ENCODE results near the gene SLCO3A1.

SLCO3A1 gene

GRCh38 chr15:91936927-91937326 is 83.4 kb downstream of the SLCO3A1 start:
- no peak for DNase-seq (ENCODE audit: low read depth in 2 of 2, low spot score in 1 of 2)

DNA sequence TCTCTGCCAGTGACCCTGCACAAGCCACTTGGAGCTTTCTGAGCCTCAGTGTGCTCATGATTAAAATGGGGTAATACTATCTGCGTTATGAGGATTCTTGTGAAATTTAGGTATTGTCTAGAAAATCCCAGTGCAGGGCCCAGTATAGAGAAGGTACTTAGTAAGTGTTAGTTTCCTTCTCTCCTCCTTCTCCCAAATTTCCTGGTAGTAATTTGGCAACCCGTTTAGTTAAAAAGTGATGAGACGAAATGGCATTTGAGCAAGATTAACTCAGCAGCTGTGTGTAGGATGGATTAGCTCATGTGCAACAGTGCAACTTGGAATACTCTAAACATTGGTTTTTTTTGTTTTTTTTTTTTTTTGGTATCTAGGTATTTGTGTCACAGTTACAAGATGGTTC is 84.6 kb downstream of the SLCO3A1 start:
- DNase-seq (ENCODE audit: low read depth in 2 of 2, low spot score in 1 of 2): no peak

DNA sequence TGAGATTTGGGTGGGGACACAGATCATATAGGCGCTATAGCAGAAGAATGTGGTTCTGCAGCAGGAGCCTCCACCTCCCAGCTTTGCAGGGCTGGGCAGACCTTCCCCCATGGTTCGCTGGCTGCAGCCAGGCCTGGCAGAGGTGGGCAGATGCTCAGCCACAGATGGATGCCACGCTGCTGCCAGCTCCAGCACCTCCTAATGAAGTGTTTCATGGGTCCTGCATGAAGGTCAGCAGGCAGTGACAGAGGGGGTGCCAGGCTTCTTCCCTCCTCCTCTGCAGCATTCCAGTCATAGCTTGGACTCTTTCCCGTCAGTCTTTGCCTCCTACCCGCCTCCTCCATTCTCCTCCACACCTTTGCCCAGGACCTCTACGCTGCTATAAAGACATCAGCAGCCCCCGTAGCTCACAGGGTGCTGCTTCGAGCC is 85.9 kb downstream of the SLCO3A1 start:
- no peak for DNase-seq (ENCODE audit: low read depth in 2 of 2, low spot score in 1 of 2)

GRCh38 chr15:91940496-91941381 is 87.2 kb downstream of the SLCO3A1 start:
- DNase-seq (ENCODE audit: low read depth in 2 of 2, low spot score in 1 of 2): no peak

GRCh38 chr15:91941871-91942658 is 88.6 kb downstream of the SLCO3A1 start:
- DNase-seq (ENCODE audit: low read depth in 2 of 2, low spot score in 1 of 2): no peak

- no peak for DNase-seq (ENCODE audit: low read depth in 2 of 2, low spot score in 1 of 2)
These were observed 89.3 kb downstream of the SLCO3A1 start for GRCh38 chr15:91942720-91943394.

- no peak for DNase-seq (ENCODE audit: low read depth in 2 of 2, low spot score in 1 of 2)
These were observed 90.8 kb downstream of the SLCO3A1 start for GRCh38 chr15:91944331-91944730.

DNA sequence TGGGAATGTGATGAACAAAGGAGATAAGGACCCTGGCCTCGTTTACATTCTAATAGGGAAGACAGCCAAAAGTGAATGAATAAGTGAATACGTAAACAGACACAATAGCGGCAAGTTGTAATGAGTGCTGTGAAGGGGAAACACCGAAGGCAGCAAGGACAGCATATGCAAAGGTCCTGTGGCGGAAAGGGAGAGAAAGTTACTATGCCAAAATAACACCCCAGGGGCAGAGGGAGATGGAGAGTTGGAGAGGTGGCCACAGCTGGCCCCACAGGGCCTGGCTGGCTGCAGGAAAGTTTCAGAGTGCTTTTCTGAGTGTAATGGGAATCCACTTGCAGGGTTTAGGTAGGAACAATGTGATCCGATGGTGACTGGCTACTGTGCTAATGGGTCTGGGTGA is 91.9 kb downstream of the SLCO3A1 start:
- no peak for DNase-seq (ENCODE audit: low read depth in 2 of 2, low spot score in 1 of 2)

- no peak for DNase-seq (ENCODE audit: low read depth in 2 of 2, low spot score in 1 of 2)
These were observed 92.6 kb downstream of the SLCO3A1 start for GRCh38 chr15:91946075-91946474.

DNA sequence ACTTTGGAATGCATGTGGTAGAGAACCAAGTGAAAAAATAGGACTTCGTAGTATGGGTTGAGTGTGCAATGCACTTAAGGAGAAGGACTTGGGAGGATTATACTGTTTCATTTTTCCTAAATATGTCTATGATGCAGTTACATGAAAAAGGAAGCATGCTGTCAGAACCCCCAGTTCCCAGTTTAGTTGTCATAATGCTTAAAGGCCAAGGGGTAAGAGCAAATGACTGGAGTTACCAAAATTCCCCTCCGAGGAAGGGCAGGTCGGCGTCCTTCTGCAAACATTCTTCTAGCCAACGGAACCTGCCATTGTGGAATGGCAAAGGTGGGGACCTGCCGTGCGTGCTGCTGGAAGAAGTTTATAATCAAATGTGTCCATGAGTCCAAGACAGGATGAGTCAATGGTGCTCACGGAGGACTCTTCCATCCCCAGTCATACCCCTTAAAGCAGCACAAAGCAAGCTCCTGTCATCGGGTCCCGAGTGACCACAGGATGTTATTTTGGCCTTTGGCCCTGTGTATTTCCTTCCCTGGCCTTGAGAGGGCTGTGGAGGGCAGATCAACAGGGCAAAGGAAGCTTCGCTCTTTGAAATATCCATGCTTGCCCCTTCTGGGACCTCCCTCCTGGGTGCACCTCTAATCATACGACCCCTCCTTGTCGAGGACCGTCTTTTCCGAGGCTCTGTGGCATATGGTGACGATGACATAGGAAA is 93.2 kb downstream of the SLCO3A1 start:
- no peak for DNase-seq (ENCODE audit: low read depth in 2 of 2, low spot score in 1 of 2)

DNA sequence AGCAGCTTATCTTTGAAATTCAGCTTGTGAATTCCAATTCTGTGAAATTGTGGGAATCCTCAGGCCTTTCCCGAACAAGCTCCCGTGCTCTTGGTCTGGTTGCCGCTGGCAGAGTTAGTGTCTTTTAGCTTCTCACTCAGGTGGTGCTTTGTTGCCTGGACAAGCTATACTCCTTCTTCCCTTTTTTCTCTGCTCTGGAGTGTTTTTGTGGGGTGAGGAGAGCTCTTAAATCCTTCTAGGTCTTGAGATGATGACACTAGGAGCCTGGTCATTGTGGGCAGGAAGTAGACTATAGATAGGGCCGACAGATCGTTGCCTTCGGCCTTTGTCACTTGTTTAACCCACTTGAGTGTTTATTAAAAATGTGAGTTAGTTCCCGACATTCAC is 93.8 kb downstream of the SLCO3A1 start:
- DNase-seq (ENCODE audit: low read depth in 2 of 2, low spot score in 1 of 2): no peak

GRCh38 chr15:91947683-91948608 is 94.4 kb downstream of the SLCO3A1 start:
- DNase-seq (ENCODE audit: low read depth in 2 of 2, low spot score in 1 of 2): no peak

DNA sequence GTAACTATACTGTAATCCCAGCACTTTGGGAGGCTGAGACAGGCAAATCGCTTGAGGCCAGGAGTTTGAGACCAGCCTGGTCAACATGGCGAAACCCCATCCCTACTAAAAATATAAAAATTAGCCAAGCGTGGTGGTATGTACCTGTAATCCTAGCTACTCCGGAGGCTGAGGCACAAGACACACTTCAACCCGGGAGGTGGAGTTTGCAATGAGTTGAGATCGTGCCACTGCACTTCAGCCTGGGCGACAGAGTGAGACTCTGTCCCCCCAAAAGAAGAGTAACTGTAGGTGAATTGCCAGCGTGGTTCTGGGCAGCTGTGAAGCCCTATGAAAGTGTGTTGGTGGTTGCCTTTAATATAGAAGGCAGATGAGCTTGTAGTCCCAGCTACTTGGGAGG is 95.9 kb downstream of the SLCO3A1 start:
- no peak for DNase-seq (ENCODE audit: low read depth in 2 of 2, low spot score in 1 of 2)

DNA sequence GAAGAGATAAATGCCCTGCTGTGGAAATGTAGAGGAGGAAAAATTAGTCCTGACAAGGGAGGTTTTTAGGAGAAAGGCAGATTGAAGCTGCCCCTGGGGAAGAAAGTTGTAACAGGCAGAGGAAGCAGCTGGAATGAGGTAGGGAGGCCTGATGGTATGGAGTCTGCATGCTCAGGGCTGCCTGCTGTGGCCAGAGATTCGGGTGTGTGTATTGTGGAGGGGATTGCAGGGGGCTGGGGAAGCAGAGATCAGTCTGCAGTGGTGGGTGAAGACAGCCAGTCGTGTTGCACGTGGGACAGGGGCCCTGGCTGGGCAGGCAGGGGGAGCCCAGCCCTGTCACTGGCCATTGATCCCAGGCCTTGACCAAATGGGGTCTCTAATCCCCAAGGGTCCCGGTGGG is 96.5 kb downstream of the SLCO3A1 start:
- DNase-seq (ENCODE audit: low read depth in 2 of 2, low spot score in 1 of 2): no peak

DNA sequence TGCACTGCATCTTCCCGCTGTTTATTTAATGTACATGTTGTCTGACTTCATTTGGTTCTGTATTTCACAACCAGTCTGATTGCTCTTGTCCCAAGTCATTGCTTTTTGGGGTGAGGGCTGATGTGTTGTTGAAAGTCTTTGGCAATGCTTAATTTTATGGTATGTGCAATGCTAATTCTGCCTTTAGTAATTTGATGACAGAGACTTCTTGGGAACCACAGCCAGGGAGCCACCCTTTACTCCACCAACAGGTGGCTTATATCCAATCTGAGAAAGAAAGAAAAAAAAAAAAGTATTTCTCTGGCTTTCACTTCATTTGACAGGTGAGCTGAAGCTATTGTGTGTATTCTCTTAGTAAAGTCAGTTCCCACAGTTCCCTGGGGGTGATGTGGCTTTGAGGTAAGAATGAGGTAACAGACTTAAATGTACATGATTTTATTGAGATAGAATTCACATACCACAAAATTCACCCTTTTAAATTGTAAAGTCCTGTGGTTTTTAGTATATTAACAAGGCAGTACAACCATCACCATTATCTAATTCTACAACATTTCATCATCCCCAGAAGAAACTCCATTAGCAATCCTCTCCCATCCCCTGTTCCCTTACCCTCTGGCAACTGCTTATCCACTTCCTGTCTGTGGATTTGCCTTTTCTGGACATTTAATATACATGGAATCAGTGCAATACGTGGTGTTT is 97.3 kb downstream of the SLCO3A1 start:
- DNase-seq (ENCODE audit: low read depth in 2 of 2, low spot score in 1 of 2): no peak

DNA sequence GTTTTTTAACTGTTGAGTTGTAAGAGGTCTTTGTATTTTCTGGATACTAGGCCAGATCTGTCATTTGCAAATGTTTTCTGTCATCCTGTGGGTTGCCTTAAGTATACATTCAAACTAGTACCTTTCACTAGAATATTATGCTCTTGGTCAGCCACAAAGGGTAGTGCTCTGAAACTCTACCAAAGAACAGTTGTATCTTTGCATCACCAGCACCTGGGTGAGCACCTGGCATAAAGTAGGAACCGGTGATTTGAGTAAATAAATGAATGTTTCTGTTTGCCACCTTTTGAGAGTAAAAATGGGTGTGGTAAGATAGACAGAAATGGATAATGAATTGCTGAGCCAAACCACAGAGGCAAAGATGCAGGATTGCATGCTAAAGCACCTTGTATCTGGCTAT is 98.7 kb downstream of the SLCO3A1 start:
- DNase-seq (ENCODE audit: low read depth in 2 of 2, low spot score in 1 of 2): no peak

- no peak for DNase-seq (ENCODE audit: low read depth in 2 of 2, low spot score in 1 of 2)
These were observed 99.9 kb downstream of the SLCO3A1 start for GRCh38 chr15:91953432-91953831.

DNA sequence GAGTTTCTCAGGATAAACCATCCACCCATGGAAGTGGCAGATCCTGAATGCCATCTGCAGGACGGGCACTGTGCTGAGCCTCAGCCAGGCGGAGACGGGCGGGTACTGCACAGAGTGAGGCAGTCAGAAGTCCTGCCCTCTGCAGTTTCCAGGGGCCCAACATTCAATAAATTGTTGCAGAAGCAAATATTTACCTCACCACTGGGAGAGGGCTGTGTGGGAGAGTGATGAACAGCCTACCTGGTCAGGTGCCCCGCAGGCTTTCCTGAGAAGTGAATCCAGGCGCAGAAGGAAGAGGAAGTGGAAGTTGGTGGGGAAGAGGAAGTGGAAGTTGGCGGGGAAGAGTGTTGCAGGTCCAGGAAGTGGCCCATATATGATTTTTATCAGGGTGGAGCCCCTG is 100.8 kb downstream of the SLCO3A1 start:
- DNase-seq (ENCODE audit: low read depth in 2 of 2, low spot score in 1 of 2): no peak

GRCh38 chr15:91956026-91956723 is 102.7 kb downstream of the SLCO3A1 start:
- DNase-seq (ENCODE audit: low read depth in 2 of 2, low spot score in 1 of 2): no peak
